GM18502 (cell line): ENCODE measurements around the gene ZNF763.
"Not testable (repeated sequence)": the region's sequence is repeated elsewhere in the genome, so short reads cannot be mapped to it uniquely, and the experiment has no call there.

Source experiments
- ATAC-seq: cut with Tn5 transposase; IDR thresholded peaks from one replicate; pipeline ENCODE4 v1.9.1; 2021; ENCODE audit warnings: mild to moderate bottlenecking; ENCODE audit not compliant: unreplicated experiment, poor library complexity

Gene ZNF763

DNA sequence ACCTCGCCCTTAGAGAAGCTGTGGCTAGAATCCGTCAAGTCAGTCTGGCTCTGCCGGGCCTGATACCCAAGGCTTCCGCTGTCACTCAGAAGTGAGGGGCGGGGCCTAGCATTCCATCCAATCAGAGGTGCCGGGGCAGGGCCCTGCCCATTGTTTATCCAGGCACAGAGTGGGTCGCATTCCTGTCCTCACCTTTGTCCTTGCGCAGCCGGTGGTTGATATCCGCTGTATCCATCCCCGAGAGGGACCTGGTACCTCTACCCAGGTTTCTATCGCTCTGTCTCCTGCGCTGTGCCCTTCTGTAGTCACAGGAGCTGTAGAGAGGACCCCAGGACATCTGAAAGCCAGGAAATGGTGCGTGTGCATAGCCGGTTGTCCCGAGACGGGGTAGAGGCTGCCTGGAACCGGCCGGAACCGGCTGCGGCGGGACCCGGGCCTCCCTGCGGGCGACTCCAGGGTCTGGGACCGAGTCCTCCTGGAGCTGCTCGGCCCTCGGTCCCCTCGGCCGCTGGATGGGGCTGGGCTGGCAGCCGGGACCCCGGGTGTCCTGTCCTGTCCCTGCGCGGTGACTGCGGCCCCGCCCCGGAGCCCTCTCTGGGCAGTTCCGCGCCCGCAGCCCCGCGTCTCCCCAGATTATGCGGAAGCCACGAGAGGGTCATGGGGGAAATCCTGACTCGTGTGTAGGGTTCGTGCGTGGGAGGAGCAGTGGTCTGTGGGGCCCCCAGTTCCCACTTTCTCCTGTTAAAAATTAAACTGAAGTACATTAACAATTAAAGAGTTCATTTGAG lies at the start of gene ZNF763:
Gene ZNF763, plus strand, starts transcription at position 183 of the 788 bp plus-strand sequence. Its CDS starts 169 bp downstream, at position 352.
- peak; percentile 89 for ATAC-seq

DNA sequence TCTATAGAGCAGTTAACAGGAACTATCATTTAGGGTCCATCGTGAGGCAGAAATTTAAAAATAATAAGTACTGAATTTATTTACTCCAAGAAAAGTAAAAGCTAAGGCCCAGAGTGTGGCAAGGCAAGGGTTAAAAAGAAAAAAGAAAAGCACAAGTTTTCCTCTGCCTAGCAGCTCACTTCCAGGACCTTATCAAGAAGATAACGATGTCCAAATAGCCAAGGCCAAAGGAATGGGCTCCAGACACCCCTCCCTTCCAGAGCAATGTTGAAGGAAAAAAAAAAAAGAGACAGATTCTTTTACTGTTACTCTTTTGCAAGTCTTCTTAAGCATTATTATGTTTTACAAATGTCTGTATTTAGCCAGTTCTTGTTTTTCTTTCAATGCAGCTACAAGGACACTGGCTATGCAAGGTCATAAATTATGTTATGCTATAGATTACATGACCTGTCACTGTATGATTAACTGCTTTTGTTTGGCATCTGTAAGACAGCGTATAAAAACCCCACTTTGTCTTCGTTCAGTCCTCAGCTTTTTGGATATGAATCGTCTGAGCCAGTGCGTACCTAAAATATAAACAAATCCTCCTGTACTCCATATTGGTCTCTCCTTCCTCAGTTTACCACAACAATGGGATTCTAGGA lies 42.9 kb upstream of the ZNF763 start:
- no peak for ATAC-seq

DNA sequence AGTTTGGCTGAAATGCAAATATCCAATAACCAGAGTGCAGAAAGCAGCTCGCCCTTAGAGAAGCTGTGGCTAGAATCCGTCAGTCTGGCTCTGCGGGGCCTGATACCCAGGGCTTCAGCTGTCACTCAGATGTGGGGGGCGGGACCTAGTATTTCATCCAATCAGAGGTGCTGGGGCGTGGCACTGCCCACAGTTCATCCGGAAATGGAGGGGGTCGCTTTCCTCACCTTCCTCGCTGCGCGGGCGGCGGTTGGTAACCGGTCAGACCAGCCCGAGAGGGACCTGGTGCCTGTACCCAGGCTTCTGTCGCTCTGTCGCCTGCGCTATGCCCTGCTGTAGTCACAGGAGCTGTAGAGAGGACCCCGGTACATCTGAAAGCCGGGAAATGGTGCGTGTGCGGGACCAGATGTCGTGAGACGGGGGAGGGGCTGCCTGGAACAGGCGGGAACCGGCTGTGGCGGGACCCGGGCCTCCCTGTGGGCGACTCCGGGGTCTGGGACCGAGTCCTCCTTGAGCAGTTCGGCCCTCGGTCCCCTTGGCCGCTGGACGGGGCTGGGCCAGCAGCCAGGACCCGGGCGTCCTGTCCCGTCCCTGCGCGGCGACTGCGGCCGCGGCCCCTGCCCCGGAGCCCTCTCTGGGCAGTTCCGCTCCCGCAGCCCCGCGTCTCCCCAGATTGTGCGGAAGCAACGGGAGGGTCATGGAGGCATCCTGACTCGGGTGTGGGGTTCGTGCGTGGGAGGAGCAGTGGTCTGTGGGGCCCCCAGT lies 39.8 kb upstream of the ZNF763 start, which contains the start of gene ZNF700:
Gene ZNF700, plus strand, starts transcription at position 222 of the 765 bp plus-strand sequence. Its CDS starts 104 bp downstream, at position 326.
- ATAC-seq = peak; percentile 89

DNA sequence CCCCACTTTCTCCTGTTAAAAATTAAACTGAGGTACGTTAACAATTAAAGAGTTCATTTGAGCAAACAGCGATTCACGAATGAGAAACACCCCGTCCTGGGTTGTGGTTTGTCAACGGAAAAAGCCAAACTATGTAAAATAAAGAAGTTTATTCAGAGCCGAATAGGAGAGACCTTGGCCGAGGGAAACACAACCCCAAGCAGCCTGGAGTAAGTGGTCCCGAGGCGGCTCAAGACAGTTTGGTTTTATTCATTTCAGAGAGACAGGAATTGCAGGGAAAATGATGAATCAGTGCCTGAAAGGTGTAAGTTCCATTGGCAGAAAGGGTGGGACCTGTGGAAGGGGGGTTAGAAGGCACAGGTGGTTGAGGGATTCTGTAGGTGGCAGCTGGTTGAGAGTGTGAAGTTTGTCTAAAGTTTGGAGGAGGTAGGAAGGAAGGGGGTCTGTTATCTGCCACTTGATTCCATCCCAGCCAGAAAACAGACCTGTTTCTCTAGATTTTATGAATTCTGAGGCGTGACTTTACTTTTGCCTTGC lies 39.1 kb upstream of the ZNF763 start:
- ATAC-seq = not testable (repeated sequence)

DNA sequence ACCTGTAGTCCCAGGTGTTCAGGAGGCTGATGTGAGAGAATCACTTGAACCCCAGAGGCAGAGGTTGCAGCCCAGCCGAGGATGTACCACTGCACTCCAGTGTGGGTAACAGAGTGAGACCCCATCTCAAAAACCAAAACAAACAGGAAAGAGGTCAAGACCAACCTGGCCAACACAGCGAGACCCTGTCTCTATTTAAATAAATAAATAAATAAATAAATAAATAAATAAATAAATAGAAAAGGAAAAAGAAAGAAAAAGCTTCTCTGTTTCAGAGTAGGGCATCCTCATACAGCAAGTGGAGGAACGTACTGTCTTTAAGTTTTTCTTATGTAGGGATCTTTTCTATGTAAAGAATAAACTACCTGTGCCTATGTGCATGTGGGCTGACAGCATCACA lies 37.6 kb upstream of the ZNF763 start:
- ATAC-seq = no peak

DNA sequence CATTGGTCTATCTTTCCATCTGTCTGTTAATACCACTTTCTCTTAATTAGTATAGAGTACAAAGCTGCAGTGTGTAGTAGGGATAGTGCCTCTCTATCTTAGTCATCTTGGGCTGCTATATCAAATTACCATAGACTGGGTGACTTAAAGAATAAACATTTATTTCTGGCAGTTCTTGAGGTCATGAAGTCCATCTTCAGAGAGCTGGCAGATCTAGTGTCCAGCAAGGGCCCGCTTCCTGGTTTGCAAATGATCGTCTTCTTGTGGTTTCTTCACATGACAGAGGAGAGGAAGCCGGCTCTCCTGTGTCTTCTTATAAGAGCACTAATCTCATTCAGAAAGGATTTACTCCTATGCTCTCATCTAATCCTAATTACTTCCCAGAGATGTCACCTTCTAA lies 33.8 kb upstream of the ZNF763 start:
- ATAC-seq = no peak

DNA sequence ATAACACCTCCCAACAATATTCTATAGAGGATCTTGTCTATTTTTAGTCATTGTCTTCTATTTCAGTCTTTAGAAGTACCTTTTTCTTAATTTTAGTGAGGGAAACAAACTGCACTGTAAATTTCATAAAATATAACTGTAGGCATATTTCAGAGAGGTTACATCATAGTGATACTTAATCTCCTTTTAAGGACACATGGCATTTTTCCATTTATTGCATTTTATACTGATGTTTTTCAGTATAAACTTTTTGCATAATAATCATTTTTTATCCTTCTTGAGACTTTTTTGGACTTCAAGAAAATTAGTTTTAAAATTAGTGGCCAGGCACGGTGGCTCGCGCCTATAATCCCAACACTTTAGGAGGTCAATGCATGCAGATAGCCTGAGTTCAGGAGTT lies 33.3 kb upstream of the ZNF763 start:
- no peak for ATAC-seq

DNA sequence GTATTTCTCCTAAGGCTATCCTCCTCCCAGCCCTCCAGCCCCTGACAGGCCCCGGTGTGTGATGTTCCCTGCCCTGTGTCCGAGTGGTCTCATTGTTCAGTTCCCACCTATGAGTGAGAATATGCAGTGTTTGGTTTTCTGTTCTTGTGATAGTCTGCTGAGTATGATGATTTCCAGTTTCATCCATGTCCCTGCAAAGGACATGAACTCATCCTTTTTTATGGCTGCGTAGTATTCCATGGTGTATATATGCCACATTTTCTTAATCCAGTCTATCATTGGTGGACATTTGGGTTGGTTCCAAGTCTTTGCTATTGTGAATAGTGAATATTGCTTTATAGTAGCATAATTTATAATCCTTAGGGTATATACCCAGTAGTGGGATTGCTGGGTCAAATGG lies 29.0 kb upstream of the ZNF763 start:
- ATAC-seq = not testable (repeated sequence)

DNA sequence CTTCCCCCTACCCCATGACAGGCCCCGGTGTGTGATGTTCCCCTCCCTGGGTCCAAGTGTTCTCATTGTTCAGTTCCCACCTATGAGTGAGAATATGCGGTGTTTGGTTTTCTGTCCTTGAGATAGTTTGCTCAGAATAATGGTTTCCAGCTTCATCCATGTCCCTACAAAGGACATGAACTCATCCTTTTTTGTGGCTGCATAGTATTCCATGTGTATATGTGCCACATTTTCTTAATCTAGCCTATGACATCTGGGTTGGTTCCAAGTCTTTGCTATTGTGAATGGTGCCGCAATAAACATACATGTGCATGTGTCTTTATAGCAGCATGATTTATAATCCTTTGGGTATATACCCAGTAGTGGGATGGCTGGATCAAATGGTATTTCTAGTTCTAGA lies 26.5 kb upstream of the ZNF763 start:
- not testable (repeated sequence) for ATAC-seq

DNA sequence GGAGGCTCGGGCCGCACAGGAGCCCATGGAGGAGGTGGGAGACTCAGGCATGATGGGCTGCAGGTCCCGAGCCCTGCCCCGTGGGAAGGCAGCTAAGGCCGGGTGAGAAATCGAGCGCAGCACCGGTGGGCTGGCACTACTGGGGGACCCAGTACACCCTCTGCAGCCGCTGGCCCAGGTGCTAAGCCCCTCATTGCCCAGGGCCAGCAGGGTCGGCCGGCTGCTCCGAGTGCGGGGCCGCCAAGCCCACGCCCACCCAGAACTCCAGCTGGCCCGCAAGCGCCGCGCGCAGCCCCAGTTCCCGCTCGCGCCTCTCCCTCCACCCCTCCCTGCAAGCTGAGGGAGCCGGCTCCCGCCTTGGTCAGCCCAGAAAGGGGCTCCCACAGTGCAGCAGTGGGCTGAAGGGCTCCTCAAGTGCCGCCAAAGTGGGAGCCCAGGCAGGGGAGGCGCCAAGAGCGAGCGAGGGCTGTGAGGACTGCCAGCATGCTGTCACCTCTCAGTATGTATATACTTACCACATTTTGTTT lies 23.4 kb upstream of the ZNF763 start:
- ATAC-seq = not testable (repeated sequence)

DNA sequence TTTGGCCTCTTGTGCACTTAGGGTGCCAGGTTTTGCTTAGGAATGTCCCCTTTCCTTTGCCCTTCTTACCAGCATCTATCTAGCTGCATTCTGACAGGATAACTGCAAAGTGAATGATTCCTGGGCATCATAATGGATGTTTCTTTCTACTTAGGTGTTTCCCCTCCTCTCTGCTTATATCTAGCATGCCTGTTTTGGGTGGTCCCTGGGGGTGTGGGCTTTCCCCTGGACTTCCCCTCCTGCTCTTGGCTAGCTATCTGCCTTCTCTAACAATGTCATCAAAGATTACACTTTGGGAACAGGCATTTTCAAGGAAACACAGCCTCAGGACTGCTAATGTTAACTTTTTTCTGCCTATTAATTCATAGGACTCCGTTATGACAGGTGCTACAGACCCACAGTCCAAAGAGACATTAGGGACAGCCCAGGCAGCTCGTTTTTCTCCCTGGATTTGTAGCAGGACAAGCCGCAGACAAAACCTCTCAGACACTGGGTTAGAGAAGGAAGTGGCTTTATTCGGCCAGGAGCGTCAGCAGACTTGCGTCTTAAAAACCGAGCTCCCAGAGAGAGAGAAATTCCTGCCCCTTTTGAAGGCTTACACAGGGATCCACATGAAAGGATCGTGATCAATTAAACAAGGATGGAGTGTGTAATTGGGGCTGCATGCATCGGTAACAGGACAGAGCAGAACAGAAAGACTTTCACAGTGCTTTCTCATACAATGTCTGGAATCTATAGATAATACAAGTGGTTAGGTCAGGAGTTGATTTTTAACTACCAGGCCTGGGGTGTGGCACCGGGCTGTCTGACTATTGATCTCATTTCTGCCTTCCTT lies 22.6 kb upstream of the ZNF763 start:
- ATAC-seq = no peak

DNA sequence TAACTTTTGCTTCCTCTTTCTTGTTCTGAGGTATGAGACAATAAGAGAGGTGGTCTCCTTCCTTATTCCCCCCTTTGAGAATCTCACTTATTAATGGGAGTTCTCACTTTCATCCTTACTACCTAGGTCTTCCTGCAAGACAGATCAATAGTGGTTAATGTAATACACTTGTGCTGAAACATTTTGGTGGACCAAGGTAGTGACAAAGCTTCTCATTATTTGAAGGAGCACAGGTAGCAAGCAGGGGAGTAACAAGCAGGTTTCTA lies 22.1 kb upstream of the ZNF763 start:
- ATAC-seq = no peak

DNA sequence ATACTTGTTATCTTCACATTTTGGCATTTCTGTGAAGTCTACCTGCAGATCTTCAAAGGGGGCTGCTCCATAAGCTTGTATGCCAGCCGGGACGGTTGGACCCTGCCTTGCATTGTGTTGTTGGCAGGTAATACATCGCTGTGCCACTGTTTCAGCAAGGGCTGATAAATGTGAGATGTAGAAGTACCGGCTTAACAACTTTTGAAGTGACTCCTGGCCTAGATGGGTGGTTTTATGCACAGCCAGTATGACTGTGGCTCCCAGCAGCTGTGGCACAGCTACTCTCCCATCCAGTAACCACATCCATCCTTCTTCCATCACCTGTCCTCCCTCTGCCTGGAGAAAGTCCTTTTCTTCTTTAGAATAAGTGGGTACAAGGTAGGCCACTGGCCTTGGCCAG lies 20.2 kb upstream of the ZNF763 start:
- ATAC-seq = no peak

DNA sequence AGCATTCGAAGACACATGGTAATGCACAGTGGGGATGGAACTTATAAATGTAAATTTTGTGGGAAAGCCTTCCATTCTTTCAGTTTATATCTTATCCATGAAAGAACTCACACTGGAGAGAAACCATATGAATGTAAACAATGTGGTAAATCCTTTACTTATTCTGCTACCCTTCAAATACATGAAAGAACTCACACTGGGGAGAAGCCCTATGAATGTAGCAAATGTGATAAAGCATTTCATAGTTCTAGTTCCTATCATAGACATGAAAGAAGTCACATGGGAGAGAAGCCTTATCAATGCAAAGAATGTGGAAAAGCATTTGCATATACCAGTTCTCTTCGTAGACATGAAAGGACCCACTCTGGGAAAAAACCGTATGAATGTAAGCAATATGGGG lies 16.2 kb upstream of the ZNF763 start:
- no peak for ATAC-seq

DNA sequence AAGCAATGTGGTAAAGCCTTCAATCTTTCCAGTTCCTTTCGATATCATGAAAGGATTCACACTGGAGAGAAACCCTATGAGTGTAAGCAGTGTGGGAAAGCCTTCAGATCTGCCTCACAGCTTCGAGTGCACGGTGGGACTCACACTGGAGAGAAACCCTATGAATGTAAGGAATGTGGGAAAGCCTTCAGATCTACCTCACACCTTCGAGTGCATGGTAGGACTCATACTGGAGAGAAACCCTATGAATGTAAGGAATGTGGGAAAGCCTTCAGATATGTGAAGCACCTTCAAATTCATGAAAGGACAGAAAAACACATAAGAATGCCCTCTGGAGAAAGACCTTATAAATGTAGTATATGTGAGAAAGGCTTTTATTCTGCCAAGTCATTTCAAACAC lies 15.6 kb upstream of the ZNF763 start:
- ATAC-seq = no peak

DNA sequence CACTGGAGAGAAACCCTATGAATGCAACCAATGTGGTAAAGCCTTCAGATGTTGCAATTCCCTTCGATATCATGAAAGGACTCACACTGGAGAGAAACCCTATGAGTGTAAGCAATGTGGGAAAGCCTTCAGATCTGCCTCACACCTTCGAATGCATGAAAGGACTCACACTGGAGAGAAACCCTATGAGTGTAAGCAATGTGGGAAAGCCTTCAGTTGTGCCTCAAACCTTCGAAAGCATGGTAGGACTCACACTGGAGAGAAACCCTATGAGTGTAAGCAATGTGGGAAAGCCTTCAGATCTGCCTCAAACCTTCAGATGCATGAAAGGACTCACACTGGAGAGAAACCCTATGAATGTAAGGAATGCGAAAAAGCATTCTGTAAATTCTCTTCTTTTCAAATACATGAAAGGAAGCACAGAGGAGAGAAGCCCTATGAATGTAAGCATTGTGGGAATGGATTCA lies 15.2 kb upstream of the ZNF763 start:
- ATAC-seq = not testable (repeated sequence)

DNA sequence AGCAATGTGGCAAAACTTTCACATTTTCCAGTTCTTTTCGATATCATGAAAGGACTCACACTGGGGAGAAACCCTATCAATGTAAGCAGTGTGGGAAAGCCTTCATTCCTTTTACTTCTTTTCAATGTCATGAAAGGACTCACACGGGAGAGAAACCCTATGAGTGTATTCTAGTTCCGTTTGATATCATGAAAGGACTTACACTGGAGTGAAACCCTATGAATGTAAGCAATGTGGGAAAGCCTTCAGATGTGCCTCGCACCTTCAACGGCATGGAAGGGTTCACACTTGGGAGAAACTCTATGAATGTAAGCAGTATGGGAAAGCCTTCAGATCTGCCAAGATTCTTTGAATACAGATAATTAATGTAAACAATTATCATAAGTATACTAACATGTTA lies 14.5 kb upstream of the ZNF763 start:
- no peak for ATAC-seq

DNA sequence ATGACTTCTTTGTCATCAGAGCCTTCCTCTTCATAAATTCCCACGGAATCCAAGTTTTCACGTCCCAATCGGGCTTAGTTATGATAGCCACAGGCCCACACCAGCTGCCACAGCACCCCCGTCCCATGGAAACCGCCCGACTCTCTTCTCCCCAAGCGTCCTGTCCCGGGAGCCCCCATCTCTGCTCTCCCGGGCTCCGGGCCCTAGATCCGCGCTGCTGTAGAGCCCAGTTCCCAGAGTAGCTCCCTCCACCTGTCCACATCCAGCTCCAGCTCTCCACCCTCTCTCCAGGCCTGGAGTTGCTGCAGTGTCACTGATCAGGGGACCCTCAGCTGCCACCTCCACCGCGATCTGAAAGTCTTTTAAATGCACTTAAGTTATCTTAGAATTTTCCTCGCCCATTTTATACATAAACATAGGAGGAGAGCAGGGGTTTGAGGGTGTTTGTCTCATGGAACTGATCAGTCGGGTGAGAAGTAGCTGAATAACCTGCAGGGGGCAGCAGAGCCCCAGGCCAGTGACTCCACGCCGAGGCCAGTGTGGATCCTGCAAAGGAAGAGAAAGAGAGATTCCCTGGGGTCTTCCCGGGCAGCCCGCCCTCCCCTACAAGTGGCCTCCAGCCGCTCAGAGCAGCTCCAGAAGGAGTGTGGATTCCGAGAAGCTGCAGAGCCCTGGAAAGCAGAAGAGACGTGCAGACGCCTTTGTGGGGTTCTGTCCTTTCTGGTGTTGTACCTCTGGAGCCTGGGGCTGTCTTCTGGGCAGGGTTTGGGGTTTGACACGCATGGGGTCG lies 1.1 kb upstream of the ZNF763 start:
- no peak for ATAC-seq

DNA sequence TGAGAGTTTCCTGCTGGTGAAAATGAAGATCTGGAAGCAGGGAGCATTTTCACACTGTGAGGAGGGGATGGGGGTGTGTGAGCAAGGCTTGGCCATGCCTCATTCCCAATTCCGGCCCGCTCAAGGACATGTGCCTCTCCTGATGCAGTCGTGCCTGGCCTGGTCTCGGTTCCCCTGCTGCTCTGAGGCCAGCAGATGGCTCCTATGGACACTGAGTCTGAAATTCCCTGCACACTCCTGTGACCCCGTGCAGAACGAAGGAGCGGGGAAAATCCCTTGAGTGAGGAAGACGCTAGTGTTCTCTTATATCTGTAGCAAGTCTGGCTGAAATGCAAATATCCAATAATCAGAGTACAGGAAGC lies 363 bp upstream of the ZNF763 start:
- ATAC-seq = no peak
